GM18858 (cell line): Measurements from ENCODE around the gene OR6C4.
"Not testable (repeated sequence)": the region's sequence is repeated elsewhere in the genome, so short reads cannot be mapped to it uniquely, and the experiment has no call there.

Source experiments
- ATAC-seq: cut with Tn5 transposase; IDR thresholded peaks from one replicate; pipeline ENCODE4 v1.9.1; 2021; ENCODE audit not compliant: unreplicated experiment

OR6C4 gene

GRCh38 chr12:55549302-55549701, at the start of gene OR6C4:
TSS of gene OR6C4 (plus strand) at chr12:55549602. CDS start at chr12:55551227, 1,625 bp downstream.
- no peak for ATAC-seq

- no peak for ATAC-seq
Observed at GRCh38 chr12:55499810-55500252, 49.6 kb upstream of the OR6C4 start.

- ATAC-seq = no peak
Observed at GRCh38 chr12:55501601-55502000, 47.8 kb upstream of the OR6C4 start.

GRCh38 chr12:55515696-55516095, 33.7 kb upstream of the OR6C4 start:
- no peak for ATAC-seq

- no peak for ATAC-seq
Observed at GRCh38 chr12:55516391-55516790, 33.0 kb upstream of the OR6C4 start.

- not testable (repeated sequence) for ATAC-seq
Observed at GRCh38 chr12:55548235-55548634, 1.2 kb upstream of the OR6C4 start.

GRCh38 chr12:55548756-55549155, 646 bp upstream of the OR6C4 start:
- no peak for ATAC-seq

- no peak for ATAC-seq
Observed at GRCh38 chr12:55554296-55554695, 4.9 kb downstream of the OR6C4 start.

- not testable (repeated sequence) for ATAC-seq
Observed at GRCh38 chr12:55570060-55570459, 20.7 kb downstream of the OR6C4 start.

GRCh38 chr12:55570689-55571088, 21.3 kb downstream of the OR6C4 start:
- ATAC-seq = not testable (repeated sequence)

GRCh38 chr12:55572168-55572567, 22.8 kb downstream of the OR6C4 start, which contains the start of gene OR2AP1:
TSS of gene OR2AP1 (plus strand) at chr12:55572468. CDS start at chr12:55574415, 1,947 bp downstream.
- ATAC-seq = no peak

GRCh38 chr12:55582066-55582465, 32.7 kb downstream of the OR6C4 start:
- no peak for ATAC-seq

- no peak for ATAC-seq
Observed at GRCh38 chr12:55585817-55586216, 36.4 kb downstream of the OR6C4 start.

- ATAC-seq = not testable (repeated sequence)
Observed at GRCh38 chr12:55590152-55590551, 40.8 kb downstream of the OR6C4 start.
